T-helper 1 cell (primary cell): ENCODE results near the gene OR5D13.

Experiments
- DNase-seq, 5 donors: peaks; one replicate each; pipeline ENCODE4 v3.0.0-alpha.2; 2012 to 2020
- total RNA-seq, 4 donors: gene quantifications; one replicate each; lab custom pipeline; 2026; lab: John Stamatoyannopoulos, UW

OR5D13 gene
- 0 reads per million in 4 donors for total RNA-seq

GRCh38 chr11:55773138-55773537 lies at the start of gene OR5D13:
OR5D13 (plus strand) TSS chr11:55773438; CDS start chr11:55773438, 0 bp downstream.
- DNase-seq = no peak

- DNase-seq = no peak
Observed at GRCh38 chr11:55726715-55727324, 46.4 kb upstream of the OR5D13 start.

- DNase-seq = no peak
Observed at GRCh38 chr11:55732936-55733335, 40.3 kb upstream of the OR5D13 start.

GRCh38 chr11:55791606-55792005 lies 18.4 kb downstream of the OR5D13 start:
- DNase-seq = no peak

GRCh38 chr11:55793321-55793720 lies 20.1 kb downstream of the OR5D13 start:
- no peak for DNase-seq

- DNase-seq = no peak
Observed at GRCh38 chr11:55795256-55795655, 22.0 kb downstream of the OR5D13 start, which contains the start of gene OR5D14. OR5D14 (plus strand) TSS chr11:55795556; CDS start chr11:55795556, 0 bp downstream.

- no peak for DNase-seq
Observed at GRCh38 chr11:55806248-55806647, 33.0 kb downstream of the OR5D13 start.

GRCh38 chr11:55811067-55811466 lies 37.8 kb downstream of the OR5D13 start, which contains the start of gene OR5L1:
OR5L1 (plus strand) TSS chr11:55811367; CDS start chr11:55811467, 100 bp downstream.
- no peak for DNase-seq

- DNase-seq = no peak
Observed at GRCh38 chr11:55819330-55819729, 46.1 kb downstream of the OR5D13 start, which contains the start of gene OR5D18. OR5D18 (plus strand) TSS chr11:55819630; CDS start chr11:55819630, 0 bp downstream.
